HG02981 (cell line): ENCODE measurements around the gene PIGR.

ENCODE experiments used
- ATAC-seq: cut with Tn5 transposase; IDR thresholded peaks from one replicate; pipeline ENCODE4 v1.9.1; 2021; ENCODE audit warnings: mild to moderate bottlenecking, moderate library complexity; ENCODE audit not compliant: unreplicated experiment

PIGR gene

DNA sequence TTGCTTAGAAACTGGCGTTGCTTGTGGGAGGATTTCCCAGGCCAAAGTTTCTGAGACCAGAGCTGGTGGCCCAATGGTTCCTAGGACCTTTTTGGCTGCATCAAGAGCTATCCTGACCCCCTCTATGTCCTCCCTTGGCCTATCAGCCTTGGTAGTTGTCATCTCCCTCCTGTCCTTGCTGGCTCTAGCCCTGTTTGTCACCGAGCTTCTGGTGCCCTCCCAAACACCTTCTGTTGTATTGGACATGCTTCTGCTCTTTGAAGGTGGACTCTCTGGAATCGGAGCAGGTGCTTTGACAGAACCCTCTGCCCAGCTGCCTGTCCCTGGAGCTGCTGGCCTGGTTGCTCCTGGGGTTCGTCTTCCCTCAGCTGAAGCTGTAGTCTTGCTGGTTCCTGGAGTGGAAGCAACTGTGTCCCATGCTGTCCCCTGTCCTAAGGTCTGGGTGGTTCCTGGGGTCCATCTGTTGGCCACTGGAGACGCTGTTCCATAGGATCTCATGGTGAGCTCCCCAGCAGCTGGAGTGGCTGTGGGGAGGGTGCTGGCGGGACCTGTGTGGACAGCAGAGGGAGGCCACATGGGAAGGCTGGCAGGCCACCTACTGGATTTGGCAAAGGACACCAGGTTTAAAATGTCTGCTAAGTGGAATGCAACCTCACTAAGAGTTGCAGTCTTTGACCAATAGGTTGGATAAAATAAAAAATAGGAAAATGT is 14.6 kb upstream of the PIGR start:
- no peak for ATAC-seq

DNA sequence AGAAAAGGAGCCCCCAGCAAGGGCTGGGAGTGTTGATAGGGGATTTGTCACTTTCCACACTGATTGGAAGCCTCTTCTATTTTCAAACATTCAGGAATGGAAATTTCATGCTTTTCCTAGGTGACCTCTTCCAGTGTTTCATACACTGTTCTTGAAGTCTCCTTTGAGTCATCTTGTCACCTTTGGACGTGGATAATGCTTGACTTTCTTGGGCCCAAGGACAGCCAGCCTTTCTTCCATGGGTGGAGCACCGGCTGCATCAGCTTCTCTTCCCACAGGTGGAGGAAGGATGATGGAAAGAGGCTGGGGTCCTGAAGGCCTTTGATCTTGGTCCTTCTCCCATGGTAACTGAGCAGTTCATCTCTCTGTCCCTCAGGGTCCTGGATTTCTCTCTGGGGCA is 11.9 kb upstream of the PIGR start:
- ATAC-seq = no peak

DNA sequence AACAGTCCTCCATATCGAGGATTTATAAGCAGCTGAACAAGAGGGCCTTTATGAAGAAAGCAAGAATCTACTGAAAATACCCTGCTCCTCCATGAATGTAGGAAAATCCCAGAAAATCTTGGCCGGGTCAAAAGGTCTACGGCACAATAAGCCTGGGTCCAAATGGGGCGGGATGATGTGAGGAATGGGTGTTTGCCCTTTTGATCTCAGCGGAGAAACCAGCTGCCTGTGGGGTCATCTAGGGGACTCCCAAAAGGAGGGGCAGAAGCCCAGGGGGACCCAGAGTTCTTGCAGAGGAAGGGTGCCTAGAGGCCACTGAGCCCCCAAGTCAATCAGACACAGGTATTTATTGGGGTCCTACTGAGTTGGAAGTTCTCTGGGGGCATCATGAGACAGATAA is 11.4 kb upstream of the PIGR start:
- ATAC-seq = no peak

DNA sequence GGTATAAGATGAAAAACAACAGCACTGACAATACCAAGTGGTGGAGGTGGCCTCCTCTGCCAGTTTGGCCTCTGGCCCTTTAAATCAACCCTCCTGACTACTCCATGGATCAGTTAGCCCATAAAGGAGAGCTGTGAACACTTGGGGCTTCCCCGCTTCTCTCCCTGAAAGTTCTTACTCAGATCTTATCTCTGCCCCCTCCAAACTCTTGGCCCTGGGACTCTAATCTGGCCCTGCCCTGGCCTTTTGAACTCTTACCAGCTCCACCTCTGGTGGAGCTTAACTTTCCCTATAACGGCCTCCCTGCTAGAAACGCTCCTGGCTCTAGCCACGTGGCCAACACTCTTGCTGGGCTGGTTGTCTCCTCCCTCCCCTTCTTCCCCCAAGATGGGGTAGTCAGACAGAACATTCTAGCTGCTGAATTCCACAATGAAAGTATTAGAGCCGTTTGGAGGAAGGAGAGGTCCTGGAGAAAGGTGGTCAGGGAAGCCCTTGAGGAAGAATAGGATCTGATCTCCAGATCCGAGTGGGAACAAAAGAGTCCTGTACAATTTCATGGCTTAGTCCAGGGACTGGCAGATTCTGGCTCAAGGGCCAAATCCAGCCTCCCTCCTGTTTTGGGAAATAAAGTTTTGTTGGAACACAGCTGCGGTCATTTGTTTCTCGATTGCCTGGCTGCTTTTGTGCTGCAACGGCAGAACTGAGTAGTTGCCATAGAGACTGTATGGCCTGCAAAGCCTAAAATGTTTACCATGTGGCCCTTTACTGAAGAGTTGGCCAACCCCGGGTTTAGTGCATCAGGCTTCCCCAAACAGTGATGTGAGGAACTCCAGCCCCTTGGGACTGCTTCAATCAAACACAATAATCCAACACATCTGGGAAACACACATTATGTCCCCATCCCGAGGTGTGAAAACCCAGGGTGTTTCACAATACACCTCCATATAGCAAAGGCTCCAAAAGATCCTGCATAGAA is 9.5 kb upstream of the PIGR start:
- no peak for ATAC-seq

DNA sequence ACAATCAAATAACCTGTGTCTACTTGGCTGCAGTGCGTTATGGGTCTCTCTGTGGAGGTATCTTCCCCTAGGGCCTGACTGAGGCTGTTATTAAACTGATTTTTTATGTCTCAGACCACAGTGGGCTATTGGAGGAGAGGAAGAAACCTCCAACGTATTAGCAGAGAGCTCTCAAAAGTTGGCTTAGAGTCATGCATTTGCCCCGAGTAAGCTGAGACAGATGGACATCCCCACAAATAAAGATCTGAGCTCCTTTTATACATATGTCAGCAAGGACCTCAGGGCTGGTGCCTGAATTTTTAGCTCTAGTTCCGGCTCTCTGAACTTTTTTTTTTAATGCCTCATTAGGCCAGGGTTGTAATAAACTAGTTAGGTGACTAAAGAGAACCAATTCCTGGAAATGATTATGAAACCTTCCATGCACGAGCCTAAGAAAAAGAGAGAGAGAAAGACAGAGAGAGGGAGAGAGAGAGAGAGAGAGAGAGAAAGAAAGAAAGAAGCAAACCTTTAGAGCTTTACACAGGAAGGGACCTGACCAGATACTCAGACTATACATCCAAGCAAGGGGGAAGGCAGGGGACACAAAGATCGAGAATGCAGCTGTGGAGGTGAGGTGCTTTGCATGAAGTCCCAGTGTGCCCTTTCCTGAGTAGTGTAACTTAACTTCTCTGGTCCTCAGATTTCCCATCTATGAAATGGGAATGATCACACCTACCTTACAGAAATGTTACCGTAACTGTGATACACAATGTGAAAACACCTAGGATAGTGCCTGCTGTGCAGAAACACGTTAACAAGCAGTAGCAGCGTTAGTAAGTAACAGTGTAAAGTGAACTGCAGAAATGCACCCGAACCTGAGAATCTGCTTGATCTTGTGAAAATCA is 8.4 kb upstream of the PIGR start:
- ATAC-seq = no peak

DNA sequence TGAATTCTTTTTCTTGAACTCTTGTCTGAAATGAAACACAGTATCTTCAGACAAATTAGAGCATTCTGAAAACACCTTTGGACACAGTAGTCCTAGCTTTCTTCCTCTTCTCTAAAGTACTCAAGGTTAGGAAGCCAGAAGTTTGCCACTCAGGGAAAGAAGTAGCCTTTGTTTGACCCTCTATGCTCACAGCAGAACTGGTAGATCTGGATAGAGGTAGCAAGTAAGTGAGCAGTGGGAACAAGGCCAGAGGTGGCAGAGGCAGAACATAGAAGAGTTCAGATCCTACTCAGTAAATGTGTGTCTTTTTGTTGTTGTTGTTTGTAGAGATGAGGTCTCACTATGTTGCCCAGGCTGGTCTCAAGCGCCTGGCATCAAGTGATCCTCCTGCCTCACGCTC is 7.4 kb upstream of the PIGR start:
- ATAC-seq = no peak

DNA sequence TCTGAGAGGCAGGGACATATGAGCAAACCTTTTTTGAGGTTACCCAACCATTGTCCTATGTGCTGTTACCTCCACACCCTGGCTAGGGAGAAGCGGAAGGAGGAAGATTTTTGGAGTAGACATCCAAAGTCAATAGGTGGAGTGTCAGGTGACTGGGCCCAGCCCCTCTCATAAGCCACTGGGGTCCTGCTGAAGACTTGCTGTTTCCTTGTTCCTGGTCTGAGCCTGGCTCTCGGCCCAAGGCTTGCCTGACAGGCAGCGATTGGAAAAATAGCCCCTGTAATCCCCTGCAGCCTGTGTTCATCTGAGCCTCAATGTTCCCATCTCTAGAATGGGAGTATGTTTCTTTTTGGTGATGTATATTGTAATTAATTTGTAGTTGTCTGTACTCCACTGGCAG is 6.9 kb upstream of the PIGR start:
- no peak for ATAC-seq

DNA sequence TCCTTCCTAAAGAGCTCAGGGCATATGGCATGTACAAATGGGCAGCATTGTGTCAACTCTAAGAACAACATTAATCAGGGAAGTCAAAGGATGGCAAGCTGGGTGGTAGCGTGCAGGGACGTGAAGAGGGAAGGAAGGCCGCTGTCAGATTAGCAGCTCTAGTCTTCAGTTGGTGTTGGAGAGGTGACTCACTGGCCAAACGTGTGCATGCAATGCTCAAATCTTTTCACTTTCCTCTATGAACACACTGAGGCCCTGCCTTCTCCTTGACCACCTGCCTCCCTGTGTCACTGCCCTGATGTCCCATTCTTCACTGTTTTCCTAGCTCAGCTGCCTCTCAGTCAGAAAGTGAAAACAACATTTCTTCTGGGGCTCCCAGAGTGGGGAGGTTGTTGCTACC is 5.9 kb upstream of the PIGR start:
- ATAC-seq = no peak

DNA sequence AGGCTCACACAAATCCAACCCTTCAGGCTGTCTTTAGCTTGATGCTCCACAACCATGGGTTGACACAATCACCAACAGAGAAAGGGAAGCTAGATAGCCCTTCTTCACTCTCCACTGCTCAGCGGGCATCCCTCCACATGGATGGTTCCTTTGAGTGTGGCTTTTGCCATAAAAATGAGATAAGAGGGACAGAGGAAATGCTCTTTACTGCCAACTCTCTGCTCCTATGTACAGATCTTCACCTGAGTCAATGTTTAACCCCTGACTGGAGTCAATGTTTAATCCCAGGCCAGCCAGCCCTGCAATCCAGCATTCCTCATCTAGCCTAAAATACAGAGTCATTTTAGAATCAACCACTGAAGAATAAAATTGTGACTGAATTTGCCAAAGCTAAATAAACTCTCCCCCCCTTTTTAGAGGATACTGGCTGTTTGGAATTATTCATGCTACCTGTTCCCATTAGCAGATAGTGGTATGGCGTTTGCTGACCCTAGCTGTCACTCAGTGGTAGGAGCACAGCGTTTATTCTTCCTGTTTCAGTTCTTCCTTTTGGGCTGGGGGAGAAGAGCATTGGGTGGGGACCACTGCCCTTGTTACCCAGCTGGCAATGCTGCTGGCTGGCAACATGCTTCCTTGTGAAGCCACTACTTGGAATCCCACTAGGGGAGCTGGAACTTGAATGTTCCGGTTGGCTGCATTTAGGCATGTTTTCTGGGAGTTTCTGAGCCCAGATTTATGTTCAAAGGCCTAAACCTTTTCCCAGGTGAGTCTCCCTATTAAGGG is 5.2 kb upstream of the PIGR start:
- ATAC-seq = peak; percentile 36

DNA sequence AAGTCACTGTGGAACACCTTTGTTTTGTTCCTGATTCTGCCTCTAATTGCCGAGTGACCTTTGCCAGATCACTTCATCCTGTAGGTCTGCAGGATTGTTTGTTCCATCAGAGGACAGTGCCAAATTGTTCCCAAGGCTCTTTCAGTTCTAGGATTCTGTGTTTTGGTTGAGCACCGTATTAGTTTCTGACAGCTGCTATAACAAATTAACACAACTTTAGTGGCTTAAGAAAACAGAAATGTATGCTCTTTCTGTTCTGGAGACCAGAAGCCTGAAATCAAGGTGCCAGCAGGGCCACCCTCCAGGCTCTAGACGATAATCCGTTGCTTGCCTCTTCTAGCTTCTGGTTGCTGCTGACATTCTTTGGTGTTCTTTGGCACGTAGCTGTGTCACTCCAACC is 3.4 kb upstream of the PIGR start:
- ATAC-seq = no peak

DNA sequence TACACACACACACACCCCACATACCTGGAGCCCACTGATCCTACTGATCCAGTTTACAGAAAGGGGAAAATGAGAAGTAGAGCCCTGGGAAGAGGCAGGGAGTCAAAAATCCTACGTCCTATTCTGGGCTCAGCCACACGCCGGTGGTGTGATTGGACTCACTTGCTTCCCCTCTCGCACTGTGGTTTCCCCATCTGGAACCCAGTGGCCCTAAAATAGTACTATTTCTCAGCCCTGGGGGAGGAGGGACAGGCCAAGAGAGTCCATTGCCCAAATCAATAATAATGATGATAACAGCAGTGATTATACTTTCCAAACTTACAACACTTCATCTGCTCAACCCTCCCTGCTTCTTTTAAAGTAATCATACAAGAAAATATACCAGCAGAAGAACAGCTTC is 2.9 kb upstream of the PIGR start:
- ATAC-seq = no peak

DNA sequence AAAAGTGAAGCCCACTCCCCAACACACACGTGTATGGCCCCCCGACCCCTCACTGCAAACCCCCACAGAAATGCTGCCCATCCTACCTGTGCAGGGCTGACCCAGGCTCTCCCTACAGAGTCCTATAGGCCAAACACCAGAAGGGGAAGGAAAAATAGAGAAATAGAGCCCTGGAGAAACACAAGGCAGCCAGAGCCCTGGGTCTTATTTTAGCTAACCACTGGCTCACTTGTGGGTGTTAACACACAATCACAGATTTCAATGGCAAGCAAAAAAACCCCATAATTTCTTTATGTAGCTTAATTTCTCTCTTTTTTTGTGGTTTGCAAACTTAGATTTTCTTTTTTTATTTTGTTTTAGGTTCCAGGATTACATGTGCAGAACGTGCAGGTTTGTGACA is 989 bp upstream of the PIGR start:
- no peak for ATAC-seq

DNA sequence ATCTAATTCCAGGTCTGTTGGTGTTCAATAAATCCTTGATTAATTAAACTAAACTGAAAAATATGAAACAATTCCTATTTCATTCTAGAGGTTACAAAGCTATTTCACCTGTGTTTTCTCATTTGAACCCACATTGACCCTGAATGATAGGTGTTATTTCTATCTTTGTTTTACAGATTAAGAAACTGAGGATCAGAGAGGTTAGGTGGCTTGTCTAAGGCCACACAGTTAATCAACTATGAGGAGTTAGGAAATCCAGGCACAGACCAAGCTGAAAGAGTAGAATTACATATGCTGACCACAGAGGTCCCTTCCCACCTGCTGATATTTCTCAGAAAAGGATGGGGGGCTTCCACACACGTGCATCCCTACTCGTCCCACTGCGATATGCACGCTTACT is 487 bp downstream of the PIGR start:
- ATAC-seq = no peak

DNA sequence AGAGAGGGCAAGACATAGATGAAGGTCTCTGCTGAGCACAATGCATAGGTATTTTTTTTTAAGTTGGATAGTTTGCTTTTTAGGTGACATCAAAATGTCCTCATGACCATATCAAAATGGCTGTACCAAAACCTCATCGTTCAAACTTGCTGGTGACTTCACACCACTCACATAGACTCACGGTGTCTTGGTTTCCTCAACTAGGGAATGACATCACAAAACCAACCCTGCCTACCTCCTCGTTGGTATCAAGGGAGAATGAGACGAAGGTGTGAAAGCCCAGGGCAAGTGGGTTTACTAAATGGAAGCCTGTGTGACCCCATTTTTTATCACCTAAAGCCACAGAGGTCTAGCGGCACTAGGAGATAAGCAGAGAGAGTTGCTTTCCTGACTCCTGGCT is 1.6 kb downstream of the PIGR start:
- no peak for ATAC-seq

DNA sequence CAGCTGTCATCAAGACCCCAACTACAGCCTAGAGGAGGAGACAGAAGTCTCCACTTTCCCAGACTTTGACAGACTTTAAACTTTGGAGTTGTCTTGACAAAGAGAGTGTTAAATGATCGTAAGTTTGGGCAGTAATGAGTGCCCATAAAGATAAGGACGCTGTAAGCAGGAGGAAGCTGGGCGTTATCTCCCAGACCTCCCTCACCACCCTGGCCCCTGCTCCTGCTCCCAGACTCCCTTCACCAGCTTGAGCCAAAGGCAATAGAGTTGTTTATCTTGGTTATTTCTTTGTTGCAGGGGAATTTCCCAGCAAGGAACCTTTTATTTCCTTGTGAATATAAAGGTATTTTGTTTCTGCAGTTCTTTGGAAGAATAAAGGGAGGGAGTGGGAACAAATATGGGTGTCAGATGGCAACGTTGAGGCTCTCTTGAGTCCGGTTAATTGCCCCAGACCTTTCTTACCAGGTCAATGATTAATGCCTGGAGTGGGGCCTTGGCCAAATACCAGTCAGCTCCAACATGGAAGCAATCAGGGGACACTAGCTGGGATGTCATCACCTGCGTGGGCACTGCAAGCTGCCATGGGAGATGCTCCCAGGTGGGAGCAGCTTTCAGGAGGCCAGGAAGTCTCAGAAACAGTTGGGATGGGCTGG is 4.4 kb downstream of the PIGR start:
- ATAC-seq = no peak

DNA sequence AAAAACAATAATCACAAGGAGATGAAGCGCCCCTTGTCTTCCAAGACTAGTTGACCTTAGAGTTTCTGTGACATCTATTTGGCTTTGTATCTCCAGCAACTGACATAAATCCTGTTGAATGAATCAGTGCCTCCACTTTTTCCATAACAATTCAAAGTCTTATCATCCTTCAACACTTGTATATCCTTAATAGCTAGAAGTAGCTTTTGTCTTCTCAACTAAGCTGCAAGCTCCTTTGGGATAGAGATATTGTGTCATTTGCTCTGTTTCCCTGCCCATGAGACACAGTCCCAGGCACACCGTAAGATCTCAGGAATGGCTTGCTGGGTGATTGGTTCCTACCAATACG is 5.7 kb downstream of the PIGR start:
- no peak for ATAC-seq

DNA sequence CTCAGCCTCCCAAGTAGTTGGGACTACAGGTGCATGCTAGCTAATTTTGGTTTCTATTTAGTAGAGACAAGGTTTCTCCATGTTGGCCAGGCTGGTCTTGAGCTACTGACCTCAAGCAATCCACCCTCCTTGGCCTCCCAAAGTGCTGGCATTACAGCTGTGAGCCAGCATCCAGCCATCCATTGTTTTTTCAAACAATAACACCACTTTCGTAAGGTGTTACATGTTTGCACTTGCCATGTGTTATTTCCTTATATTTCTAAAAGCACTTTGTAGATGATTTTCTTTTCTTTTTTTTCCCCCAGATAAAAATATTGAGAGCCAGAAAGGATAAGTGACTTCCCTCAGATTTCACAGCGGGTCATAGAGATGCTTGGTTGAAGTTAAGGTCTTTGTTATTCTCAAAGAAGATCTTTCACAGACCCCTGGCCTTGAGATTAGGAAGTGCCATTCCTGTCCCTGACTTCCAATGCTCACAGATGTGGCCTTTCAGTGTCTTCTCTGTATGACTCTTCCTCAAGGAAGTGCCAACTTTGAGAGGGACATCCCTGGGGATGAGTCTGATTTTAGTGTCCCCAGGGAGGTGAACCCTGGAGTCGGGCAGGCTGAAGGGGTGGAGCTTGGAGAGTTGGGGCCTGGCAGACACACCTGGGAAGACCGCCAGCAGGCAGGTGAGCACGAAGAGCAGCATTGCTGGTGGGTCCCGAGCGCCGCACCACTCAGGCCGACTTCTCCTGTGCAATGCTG is 6.3 kb downstream of the PIGR start:
- no peak for ATAC-seq

DNA sequence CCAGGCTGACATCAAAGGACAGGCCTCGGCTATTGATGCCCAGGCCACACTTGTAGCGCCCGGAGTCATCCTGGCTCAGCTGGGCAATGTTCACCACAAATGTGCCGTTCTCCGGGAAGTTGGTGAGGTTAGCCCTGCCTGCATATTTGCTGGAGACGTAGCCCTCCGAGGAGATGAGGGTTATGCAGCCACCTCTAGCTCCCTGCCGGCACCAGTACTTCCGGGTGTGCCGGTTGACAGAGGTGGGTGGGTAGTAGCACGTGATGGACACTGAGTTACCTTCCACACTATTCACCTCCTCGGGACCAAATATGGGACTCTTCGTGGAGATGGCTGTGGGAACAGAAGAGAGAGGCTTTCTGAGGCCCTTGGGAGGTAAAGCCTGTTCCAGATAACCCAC is 7.1 kb downstream of the PIGR start:
- no peak for ATAC-seq

DNA sequence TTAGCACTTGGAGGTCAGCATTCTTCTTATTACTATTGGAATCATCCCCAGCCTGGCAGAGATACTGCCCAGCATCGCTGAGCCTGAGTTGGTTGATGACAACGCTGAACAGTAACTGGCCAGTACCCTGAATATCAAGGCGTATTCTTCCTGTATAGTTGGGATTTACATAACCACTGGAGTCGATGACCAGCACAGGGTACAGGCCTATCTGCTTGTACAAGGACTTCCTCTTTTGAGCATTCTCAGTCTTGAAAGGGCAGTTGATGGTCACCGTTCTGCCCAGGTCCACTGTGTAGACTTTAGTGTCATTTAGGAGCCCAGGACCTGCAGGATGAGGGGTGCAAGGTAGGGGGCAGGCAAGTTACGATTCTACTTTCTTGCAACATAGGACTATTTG is 8.8 kb downstream of the PIGR start:
- no peak for ATAC-seq
